Measurements from ENCODE around the gene SRGAP3.

DNA sequence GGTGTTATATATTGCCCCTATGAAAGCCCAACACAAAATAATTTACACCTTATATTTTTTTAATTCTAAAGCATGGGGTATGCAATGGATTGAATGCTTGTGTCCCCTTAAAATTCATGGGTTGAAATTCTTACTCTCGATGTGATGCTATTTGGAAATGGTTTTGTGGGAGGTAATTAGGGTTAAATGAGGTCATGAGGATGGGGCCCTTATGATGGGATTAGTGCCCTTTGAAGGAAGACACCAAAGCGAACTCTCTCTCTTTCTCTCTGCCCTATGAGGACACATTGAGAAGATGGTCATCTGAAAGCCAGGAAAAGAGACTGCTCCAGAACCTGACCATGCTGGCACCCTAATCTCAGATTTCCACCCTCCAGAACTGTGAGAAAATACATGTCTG lies 7.6 kb upstream of the SRGAP3 start:
- TF ChIP-seq POLR2A (IDR thresholded peaks at IDR 0.05): no peak
- TF ChIP-seq, protein P1, sequence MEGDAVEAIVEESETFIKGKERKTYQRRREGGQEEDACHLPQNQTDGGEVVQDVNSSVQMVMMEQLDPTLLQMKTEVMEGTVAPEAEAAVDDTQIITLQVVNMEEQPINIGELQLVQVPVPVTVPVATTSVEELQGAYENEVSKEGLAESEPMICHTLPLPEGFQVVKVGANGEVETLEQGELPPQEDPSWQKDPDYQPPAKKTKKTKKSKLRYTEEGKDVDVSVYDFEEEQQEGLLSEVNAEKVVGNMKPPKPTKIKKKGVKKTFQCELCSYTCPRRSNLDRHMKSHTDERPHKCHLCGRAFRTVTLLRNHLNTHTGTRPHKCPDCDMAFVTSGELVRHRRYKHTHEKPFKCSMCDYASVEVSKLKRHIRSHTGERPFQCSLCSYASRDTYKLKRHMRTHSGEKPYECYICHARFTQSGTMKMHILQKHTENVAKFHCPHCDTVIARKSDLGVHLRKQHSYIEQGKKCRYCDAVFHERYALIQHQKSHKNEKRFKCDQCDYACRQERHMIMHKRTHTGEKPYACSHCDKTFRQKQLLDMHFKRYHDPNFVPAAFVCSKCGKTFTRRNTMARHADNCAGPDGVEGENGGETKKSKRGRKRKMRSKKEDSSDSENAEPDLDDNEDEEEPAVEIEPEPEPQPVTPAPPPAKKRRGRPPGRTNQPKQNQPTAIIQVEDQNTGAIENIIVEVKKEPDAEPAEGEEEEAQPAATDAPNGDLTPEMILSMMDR (IDR thresholded peaks at IDR 0.05): no peak
- TF ChIP-seq EP300 (IDR thresholded peaks at IDR 0.05): no peak
- TF ChIP-seq POLR2AphosphoS5 (IDR thresholded peaks at IDR 0.05): no peak
